ENCODE results near the gene UHRF1.
"Not testable (repeated sequence)": the region's sequence is repeated elsewhere in the genome, so short reads cannot be mapped to it uniquely, and the experiment has no call there.

UHRF1 gene

DNA sequence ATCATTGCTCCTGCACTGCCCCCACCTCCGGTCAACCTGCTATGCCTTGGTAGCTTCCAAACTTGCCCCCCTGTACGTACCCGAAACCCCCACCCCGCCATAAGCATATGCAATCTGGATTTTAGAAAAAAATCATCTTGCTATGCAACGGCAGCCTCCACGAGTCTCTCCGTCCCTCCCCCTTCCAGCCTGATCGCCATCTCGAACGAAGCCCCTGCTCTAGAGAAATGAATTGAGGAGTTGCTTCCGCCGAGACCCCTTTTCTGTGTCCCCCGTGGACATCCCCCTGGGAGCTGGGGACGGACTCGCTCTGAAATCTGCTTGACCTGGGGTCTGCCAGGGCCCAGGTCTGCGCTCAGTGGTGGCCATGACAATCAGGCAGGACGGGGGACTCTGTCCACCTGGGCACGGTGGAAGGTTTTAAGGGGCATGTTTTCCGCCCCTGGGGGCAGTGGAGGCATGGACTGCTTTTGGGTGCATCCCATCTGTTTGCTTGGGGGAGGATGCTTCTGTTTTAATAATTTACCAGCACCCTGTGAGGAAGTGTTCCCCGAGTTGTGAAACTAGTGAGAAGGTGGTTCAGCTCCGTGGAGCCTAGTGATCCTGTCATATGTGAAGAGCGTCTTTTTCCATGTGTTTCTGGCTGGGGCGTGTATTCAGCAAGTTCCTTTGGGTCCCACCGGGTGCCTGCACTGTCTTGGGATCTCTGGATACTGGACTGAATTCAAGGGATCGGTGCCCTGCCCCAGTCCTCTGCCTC, 60.7 kb downstream of the UHRF1 start:
- Histone ChIP-seq H3K4me1 (ENCODE audit: control insufficient read depth, insufficient read depth, low read length) (peaks cover 37% of the 10 kb centered on the region), H3K4me3 (ENCODE audit: low read length) (peak overlapping the region; percentile 77), H3K27me3 (ENCODE audit: control insufficient read depth, insufficient read depth, low read length) (no peaks in the 10 kb centered on the region), H3K9ac (ENCODE audit: low read length) (peak overlapping the region; percentile 76), H3K36me3 (ENCODE audit: control insufficient read depth, insufficient read depth, low read length) (no peaks in the 10 kb centered on the region), H3K9me3 (ENCODE audit: control insufficient read depth, low read length) (no peaks in the 10 kb centered on the region)

DNA sequence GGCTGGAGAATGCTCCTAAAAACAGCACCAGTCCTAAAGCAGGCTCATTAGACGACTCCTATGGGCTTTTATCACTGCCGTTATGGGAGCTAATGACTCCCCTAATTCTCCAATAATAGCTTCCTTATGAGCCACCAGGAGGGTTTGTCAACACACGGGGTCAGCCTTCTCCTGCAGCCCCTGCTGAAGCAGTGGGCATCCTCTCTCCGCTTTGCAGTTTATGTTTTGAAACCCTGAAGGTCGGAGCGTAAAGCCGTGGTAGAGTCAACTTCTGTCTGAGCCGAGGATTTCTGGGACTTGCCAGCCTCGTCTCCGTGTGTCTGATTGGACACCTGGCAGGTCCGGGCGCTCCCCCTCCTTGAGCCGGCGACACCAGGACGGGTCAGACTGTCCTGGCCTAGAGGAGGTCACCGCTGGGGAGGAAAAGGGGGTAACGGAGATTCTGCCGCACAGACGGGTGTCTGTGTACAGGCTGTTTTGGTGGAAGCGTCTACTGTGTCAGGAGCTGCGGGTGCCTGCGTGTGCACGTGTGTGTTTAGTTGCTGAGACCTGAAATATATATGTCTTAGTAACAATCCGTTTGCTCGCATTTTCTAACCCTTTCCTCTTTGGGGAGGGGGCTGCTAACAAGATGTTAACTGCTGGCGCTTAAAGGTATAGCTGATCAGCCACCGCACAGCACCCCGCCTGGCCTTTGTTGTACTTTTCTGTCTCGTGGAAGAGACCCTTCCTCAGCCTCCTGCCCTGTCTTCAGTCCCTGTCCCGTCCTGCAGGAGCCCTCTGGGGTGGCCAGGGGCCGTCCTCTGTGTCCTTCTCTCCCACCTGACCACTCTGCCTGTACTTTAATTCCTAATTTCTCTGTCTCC, 61.5 kb downstream of the UHRF1 start:
- H3K9ac ChIP-seq (ENCODE audit: low read length), result peak overlapping the region; percentile 76
- H3K27me3 ChIP-seq (ENCODE audit: control insufficient read depth, insufficient read depth, low read length), result no peaks in the 10 kb centered on the region
- H3K4me1 ChIP-seq (ENCODE audit: control insufficient read depth, insufficient read depth, low read length), result peaks cover 37% of the 10 kb centered on the region

DNA sequence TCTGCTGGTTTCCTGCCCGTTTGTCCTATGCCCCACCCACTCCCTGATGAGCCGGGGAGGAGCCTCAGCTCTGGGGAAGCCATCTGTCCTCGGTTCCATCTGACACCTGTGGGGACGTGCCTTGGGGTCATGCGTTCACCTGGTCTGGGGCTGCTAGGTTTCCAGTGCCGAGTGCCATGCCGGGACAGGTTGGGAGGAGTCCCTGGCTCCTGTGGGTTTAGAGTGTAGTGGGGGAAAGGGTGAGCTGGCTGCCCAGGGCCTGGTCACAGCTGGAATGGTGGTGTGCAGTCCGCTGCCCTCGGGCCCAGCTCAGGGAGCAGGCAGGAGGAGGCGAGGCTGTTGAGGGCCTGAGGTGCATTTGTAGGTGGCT, 62.1 kb downstream of the UHRF1 start:
- Histone ChIP-seq H3K9me3 (ENCODE audit: control insufficient read depth, low read length) (no peaks in the 10 kb centered on the region), H3K4me1 (ENCODE audit: control insufficient read depth, insufficient read depth, low read length) (peaks cover 38% of the 10 kb centered on the region)

More for the DNA sequence above, 61.5 kb downstream of the UHRF1 start:
- peak overlapping the region; percentile 77 for H3K4me3 ChIP-seq (ENCODE audit: low read length)
- no peaks in the 10 kb centered on the region for H3K9me3 ChIP-seq (ENCODE audit: control insufficient read depth, low read length)
- no peaks in the 10 kb centered on the region for H3K36me3 ChIP-seq (ENCODE audit: control insufficient read depth, insufficient read depth, low read length)

DNA sequence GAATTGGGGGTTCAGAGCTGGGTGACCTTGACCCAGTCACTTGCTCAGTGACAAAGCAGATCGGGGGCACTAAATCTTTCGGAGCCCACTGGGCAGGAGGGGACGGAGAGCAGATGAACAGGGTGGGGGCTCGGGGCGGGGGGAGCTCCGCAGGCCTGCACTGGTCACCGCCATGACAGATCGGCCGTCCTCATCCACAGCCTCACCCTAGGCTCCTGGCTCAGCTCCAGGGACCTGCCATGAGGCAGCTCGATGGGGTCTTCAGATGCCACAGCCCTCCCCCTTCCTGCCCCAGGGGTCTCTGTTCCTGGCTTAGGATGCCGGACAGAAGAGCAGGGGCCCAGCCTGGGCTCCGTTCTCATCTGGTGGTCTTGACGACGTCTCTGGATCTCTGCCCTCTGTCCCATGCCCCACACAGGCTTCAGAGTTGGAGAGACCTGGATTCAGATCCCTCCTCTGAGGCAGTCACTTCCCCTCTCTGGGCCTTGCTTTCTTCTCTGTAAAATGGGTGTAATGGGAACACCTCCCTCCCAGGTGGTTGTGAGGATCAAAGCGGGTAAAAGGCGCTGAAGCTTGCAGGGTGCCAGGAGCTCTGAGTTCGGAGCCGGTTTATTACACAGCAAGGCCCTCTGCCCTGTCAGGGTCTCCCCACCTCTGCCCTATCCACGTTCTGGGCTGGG, 62.7 kb downstream of the UHRF1 start:
- peaks cover 41% of the 10 kb centered on the region for H3K4me1 ChIP-seq (ENCODE audit: control insufficient read depth, insufficient read depth, low read length)
- no peaks in the 10 kb centered on the region for H3K9me3 ChIP-seq (ENCODE audit: control insufficient read depth, low read length)
- no peaks in the 10 kb centered on the region for H3K27me3 ChIP-seq (ENCODE audit: control insufficient read depth, insufficient read depth, low read length)
- H3K4me3 ChIP-seq (ENCODE audit: low read length), result no peak overlapping the region
- no peaks in the 10 kb centered on the region for H3K36me3 ChIP-seq (ENCODE audit: control insufficient read depth, insufficient read depth, low read length)
- peak overlapping the region; percentile 76 for H3K9ac ChIP-seq (ENCODE audit: low read length)

More for the DNA sequence above, 62.1 kb downstream of the UHRF1 start:
- no peaks in the 10 kb centered on the region for H3K27me3 ChIP-seq (ENCODE audit: control insufficient read depth, insufficient read depth, low read length)
- peak overlapping the region; percentile 76 for H3K9ac ChIP-seq (ENCODE audit: low read length)
- H3K4me3 ChIP-seq (ENCODE audit: low read length), result no peak overlapping the region
- no peaks in the 10 kb centered on the region for H3K36me3 ChIP-seq (ENCODE audit: control insufficient read depth, insufficient read depth, low read length)

DNA sequence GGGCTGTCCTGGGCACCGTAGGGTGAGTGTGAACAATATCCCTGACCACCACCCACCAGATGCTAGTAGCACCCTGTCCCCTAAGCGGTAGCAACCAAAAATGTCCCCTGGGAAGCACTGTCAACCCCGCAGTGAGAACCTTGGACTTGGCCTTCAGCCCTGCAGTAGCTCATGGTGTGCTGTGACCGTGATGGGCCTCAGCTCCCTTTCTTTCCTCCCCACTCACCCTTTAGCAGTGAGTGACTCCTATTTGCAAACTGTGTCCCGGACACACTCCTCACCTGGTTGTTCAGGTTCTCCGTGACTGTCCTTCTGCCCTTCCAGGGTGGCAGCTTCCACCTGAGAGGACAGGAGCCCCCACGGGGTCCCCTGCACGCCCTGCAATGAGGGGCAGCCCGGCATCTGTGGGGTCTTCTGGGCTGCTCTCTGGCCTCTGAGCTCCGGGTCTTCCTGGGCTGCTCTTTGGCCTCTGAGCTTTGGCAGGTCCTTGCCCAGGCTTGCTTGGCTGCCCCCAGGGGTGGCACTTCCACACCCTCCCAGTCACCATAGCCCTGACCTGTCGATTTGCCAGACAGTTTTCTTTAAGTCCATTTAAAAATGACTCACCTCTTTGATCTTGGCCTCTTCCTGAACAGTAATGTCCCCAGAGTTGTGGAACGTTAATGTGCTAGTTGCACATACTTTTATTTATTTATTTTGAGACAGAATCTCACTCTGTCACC, 63.4 kb downstream of the UHRF1 start:
- peaks cover 48% of the 10 kb centered on the region for H3K4me1 ChIP-seq (ENCODE audit: control insufficient read depth, insufficient read depth, low read length)
- H3K4me3 ChIP-seq (ENCODE audit: low read length), result no peak overlapping the region
- no peaks in the 10 kb centered on the region for H3K27me3 ChIP-seq (ENCODE audit: control insufficient read depth, insufficient read depth, low read length)
- no peaks in the 10 kb centered on the region for H3K36me3 ChIP-seq (ENCODE audit: control insufficient read depth, insufficient read depth, low read length)
- no peak overlapping the region for H3K9ac ChIP-seq (ENCODE audit: low read length)
- H3K9me3 ChIP-seq (ENCODE audit: control insufficient read depth, low read length), result no peaks in the 10 kb centered on the region

DNA sequence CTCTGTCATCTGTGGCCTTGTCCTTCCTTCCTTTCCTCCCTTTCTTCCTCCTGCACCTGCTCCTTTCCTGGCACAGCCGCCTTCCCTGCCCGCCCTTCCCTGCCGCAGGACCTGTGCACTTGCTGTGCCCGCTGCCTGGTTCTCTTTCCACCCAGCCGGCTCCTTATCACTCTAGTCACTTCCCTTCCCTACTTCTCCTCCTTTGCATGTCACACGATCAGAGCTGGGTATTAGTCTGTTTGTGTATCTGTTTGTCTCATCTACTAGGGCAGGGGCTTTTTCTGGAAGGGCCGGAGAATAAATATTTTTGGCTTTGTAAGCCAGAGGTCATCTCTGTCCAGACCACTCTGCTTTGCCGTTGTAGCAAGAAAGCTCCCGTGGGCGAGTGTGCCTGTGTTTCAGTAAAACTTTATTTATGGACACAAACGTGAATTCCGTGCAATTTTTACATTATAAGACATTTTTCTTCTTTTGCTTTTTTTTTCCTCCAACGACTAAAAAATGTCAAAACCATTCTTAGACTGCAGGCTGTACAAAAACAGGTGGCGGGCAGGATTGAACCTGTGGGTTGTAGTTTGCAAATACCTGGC, 65.7 kb downstream of the UHRF1 start:
- Histone ChIP-seq H3K36me3 (ENCODE audit: control insufficient read depth, insufficient read depth, low read length) (no peaks in the 10 kb centered on the region), H3K9me3 (ENCODE audit: control insufficient read depth, low read length) (no peaks in the 10 kb centered on the region), H3K9ac (ENCODE audit: low read length) (no peak overlapping the region), H3K27me3 (ENCODE audit: control insufficient read depth, insufficient read depth, low read length) (no peaks in the 10 kb centered on the region), H3K4me3 (ENCODE audit: low read length) (no peak overlapping the region), H3K4me1 (ENCODE audit: control insufficient read depth, insufficient read depth, low read length) (peaks cover 50% of the 10 kb centered on the region)

DNA sequence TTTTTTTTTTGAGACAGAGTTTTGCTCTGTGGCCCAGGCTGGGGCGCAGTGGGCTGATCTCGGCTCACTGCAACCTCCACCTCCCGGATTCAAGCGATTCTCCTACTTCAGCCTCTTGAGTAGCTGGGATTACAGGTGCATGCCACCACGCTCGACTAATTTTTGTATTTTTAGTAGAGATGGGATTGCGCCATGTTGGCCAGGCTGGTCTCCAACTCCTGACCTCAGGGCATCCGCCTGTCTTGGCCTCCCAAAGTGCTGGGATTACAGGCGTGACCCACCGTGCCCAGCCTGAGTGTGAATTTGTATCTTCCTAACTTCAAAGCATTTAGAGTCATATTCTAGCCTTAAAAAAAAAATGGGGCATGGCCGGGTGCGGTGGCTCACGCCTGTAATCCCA, 66.3 kb downstream of the UHRF1 start:
- not testable (repeated sequence) for H3K36me3 ChIP-seq (ENCODE audit: control insufficient read depth, insufficient read depth, low read length); H3K9ac ChIP-seq (ENCODE audit: low read length); H3K27me3 ChIP-seq (ENCODE audit: control insufficient read depth, insufficient read depth, low read length); H3K9me3 ChIP-seq (ENCODE audit: control insufficient read depth, low read length); H3K4me3 ChIP-seq (ENCODE audit: low read length)
- H3K4me1 ChIP-seq (ENCODE audit: control insufficient read depth, insufficient read depth, low read length), result peaks cover 44% of the 10 kb centered on the region

DNA sequence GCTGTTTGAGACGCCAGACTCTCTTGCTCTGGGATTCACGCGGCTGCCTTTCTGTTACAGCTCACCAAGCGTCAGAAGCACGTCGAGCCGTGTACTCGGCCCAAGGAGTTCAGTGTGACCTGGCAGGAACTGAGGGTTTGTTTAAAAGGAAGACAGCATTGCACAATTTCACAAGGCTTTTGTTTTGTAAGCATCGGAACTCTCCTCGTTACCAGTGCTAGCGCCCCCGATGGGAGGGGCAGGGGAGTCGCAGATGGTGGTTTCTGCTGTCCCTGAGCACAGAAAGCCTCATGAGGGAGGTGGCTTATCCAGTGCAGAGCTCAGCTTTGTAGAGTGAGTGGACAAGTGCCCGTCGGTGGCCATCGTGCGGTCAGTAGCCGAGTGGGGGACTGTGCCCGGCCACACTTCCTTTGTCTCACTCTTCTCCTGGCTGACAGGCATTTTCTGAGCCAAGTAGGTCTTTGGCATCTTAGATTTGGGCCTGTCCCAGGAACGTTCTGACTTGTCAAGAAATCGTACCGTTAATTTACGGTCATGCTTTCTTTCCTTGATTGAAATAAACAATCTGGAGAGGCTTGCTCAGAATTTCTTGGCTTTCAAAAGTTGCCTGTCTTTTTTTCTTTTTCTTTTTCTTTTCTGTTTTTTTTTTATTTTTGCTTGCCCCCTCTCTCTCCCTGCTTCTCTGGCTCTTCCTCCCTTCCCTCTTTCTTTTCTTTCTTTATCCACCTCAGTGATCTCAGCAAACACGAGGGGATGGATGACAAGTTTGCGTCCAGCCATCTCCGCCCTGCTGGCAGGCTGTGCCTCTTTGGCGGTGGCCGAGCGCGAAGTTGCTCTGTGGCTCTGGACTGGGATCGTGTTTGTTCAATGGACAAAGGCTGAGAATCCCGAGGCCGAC, 67.3 kb downstream of the UHRF1 start:
- H3K9ac ChIP-seq (ENCODE audit: low read length), result no peak overlapping the region

DNA sequence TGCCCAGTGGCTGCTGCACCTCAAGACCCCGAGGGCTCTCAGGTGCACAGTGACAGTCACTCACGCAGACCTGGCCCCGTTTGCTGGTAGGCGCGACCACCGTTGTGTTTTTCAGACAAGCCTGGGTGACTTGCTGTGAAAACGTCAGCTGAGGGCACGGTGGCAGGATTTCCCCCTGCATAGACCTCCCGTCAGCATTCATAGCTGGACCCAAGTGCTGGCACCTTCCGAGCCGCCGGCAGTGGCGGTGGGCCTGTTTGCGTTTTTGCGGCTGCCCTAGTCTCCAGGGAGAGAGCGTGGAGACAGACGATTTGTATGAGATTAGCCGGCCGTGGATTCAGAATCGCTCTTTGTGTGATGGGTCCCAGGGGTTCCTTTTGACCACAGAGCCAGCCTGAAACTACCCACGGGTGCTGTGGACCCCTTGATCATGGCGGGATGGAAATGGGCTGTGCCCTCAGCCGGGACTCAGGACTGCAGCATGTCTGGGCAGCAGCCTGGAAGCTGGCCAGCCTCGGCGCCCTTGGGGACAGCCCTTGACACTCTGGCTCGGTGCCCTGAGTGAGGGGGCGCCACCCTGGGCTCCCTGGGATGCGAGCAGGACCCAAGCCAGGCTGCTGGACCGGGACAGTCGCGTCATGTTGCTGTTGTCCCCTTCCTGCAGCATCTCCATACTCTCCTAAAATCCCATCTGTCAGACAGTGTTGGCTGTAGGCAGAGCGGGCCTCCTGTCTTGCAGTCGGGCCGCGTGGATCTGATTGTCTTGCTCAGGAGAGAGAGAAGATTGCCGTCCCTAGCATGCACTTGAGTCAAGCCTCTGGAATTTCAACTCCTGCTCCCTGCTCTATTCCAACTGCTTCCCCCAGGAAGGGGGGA, 68.2 kb downstream of the UHRF1 start:
- no peaks in the 10 kb centered on the region for H3K36me3 ChIP-seq (ENCODE audit: control insufficient read depth, insufficient read depth, low read length)
- no peak overlapping the region for H3K9ac ChIP-seq (ENCODE audit: low read length)
- no peaks in the 10 kb centered on the region for H3K27me3 ChIP-seq (ENCODE audit: control insufficient read depth, insufficient read depth, low read length)
- peaks cover 25% of the 10 kb centered on the region for H3K4me1 ChIP-seq (ENCODE audit: control insufficient read depth, insufficient read depth, low read length)
- H3K4me3 ChIP-seq (ENCODE audit: low read length), result no peak overlapping the region
- H3K9me3 ChIP-seq (ENCODE audit: control insufficient read depth, low read length), result no peaks in the 10 kb centered on the region

More for the DNA sequence above, 67.3 kb downstream of the UHRF1 start:
- Histone ChIP-seq H3K4me3 (ENCODE audit: low read length) (no peak overlapping the region), H3K27me3 (ENCODE audit: control insufficient read depth, insufficient read depth, low read length) (no peaks in the 10 kb centered on the region), H3K9me3 (ENCODE audit: control insufficient read depth, low read length) (no peaks in the 10 kb centered on the region), H3K36me3 (ENCODE audit: control insufficient read depth, insufficient read depth, low read length) (no peaks in the 10 kb centered on the region), H3K4me1 (ENCODE audit: control insufficient read depth, insufficient read depth, low read length) (peaks cover 34% of the 10 kb centered on the region)

DNA sequence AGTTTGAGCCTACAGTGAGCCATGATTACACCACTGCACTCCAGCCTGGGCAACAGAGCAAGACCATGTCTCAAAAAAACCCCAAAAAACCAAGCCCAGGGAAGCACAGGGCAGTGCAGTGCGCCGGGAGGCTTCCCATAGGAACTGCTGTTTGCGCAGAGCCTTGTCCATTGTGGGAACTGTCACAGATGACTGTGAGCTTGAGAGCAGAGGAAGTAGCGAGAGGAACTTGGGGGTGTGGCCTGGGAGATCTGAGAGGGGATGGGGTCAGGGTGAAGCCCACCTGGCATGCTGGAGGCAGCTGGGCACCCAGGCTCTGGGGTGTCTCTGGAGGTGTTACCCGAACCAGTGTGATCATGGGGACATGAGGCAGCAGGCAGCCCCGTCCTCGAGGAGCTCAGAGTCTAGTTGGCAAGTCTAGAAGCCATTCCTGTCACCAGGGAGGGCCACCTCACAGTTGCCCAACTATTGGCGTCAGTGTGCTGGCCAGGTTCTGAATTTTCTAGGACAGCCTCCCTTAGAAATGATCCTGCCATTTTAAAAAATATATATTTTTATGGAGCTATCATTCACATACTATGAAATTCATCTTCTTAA, 70.0 kb downstream of the UHRF1 start:
- Histone ChIP-seq H3K4me1 (ENCODE audit: control insufficient read depth, insufficient read depth, low read length) (peaks cover 19% of the 10 kb centered on the region), H3K36me3 (ENCODE audit: control insufficient read depth, insufficient read depth, low read length) (no peaks in the 10 kb centered on the region), H3K9ac (ENCODE audit: low read length) (no peak overlapping the region), H3K27me3 (ENCODE audit: control insufficient read depth, insufficient read depth, low read length) (no peaks in the 10 kb centered on the region), H3K4me3 (ENCODE audit: low read length) (no peak overlapping the region), H3K9me3 (ENCODE audit: control insufficient read depth, low read length) (no peaks in the 10 kb centered on the region)

All from mucosa of stomach (tissue), 1 donor.